Muscle of leg (tissue), 11 donors: ENCODE measurements around the gene SHISA9. TPM values are rescaled to one million over a fixed set of nuclear protein-coding genes. Genes with fewer than 3 reads are reported as not detected.

Experiments
- DNase-seq: peaks from one replicate; pipeline ENCODE4 v3.0.0; 2013
- H3K27ac ChIP-seq: one replicate; pipeline ENCODE4 v1.5.1; 2013; ENCODE audit warnings: mild to moderate bottlenecking, low read length, control low read depth
- H3K27me3 ChIP-seq: one replicate; pipeline ENCODE4 v1.6.1; 2013; ENCODE audit warnings: low read length; ENCODE audit not compliant: control insufficient read depth, insufficient read depth
- H3K36me3 ChIP-seq: one replicate; pipeline ENCODE4 v1.6.1; 2013; ENCODE audit warnings: low read length; ENCODE audit not compliant: control insufficient read depth, insufficient read depth
- H3K4me1 ChIP-seq: one replicate; pipeline ENCODE4 v1.6.1; 2013; ENCODE audit warnings: low read length; ENCODE audit not compliant: control insufficient read depth, insufficient read depth
- H3K4me3 ChIP-seq: one replicate; pipeline ENCODE4 v1.5.1; 2013; ENCODE audit warnings: low read length, control low read depth
- H3K9me3 ChIP-seq: replicated peaks from 2 replicates; pipeline ENCODE4 v1.6.1; 2013; ENCODE audit warnings: low read depth, low read length; ENCODE audit not compliant: control insufficient read depth
- WGBS: methylation state at CpG from one replicate; pipeline ENCODE4 v1.1.5; 2013; ENCODE audit warnings: missing lambda C conversion rate; ENCODE audit not compliant: insufficient coverage; 5-methylcytosine and 5-hydroxymethylcytosine counted together
- polyA plus RNA-seq, 8 donors: library from polyadenylated mRNA; unstranded; fragments of 120-200 nt; gene quantifications; one replicate each; pipeline versions ENCODE4 v1.2.1 to v1.2.3, GENCODE V29; 2013; ENCODE audit warnings: inconsistent platforms in 1 of 8, low replicate concordance in 1 of 8; ENCODE audit not compliant: insufficient read length in 8 of 8, insufficient read depth in 1 of 8
- total RNA-seq: library from RNA; stranded (reverse); fragments of 120-200 nt; gene quantifications from one replicate; pipeline ENCODE4 v1.2.4, GENCODE V29; 2013

The SHISA9 gene
- total and polyA plus RNA-seq, 9 donors = 0.04 to 0.31 (median 0.14) TPM

- peaks cover 4% of the 10 kb centered on the region for H3K9me3 ChIP-seq
- DNase-seq = no peak
- no CpG with 5 or more reads among the region's 2 CpGs for WGBS
- no peaks in the 10 kb centered on the region for H3K27me3 ChIP-seq
- H3K27ac ChIP-seq = no peak overlapping the region
- H3K36me3 ChIP-seq = no peaks in the 10 kb centered on the region
- no peaks in the 10 kb centered on the region for H3K4me1 ChIP-seq
- no peak overlapping the region for H3K4me3 ChIP-seq
Observed at GRCh38 chr16:12874186-12874585, 27.2 kb upstream of the SHISA9 start.

GRCh38 chr16:12876778-12877177 is 24.6 kb upstream of the SHISA9 start:
- no peaks in the 10 kb centered on the region for H3K27me3 ChIP-seq

GRCh38 chr16:12878973-12879372 is 22.4 kb upstream of the SHISA9 start:
- 51% methylated on average over 3 of the region's 4 CpGs for WGBS
- Histone ChIP-seq H3K4me1 (no peaks in the 10 kb centered on the region), H3K27ac (no peak overlapping the region), H3K9me3 (no peaks in the 10 kb centered on the region), H3K27me3 (no peaks in the 10 kb centered on the region), H3K36me3 (no peaks in the 10 kb centered on the region), H3K4me3 (no peak overlapping the region)
- DNase-seq = no peak

More at GRCh38 chr16:12876778-12877177, 24.6 kb upstream of the SHISA9 start:
- H3K4me1 ChIP-seq = no peaks in the 10 kb centered on the region
- H3K27ac ChIP-seq = no peak overlapping the region
- no peak overlapping the region for H3K4me3 ChIP-seq
- DNase-seq = no peak
- H3K9me3 ChIP-seq = no peaks in the 10 kb centered on the region
- no CpG with 5 or more reads among the region's 5 CpGs for WGBS
- no peaks in the 10 kb centered on the region for H3K36me3 ChIP-seq

GRCh38 chr16:12879812-12880211 is 21.6 kb upstream of the SHISA9 start:
- WGBS = no CpG with 5 or more reads among the region's 2 CpGs
- no peaks in the 10 kb centered on the region for H3K36me3 ChIP-seq
- H3K27me3 ChIP-seq = no peaks in the 10 kb centered on the region
- H3K27ac ChIP-seq = no peak overlapping the region
- no peak overlapping the region for H3K4me3 ChIP-seq
- H3K9me3 ChIP-seq = no peaks in the 10 kb centered on the region
- H3K4me1 ChIP-seq = no peaks in the 10 kb centered on the region
- DNase-seq = no peak

GRCh38 chr16:12881182-12881581 is 20.2 kb upstream of the SHISA9 start:
- Histone ChIP-seq H3K27ac (no peak overlapping the region), H3K4me1 (no peaks in the 10 kb centered on the region), H3K36me3 (no peaks in the 10 kb centered on the region), H3K27me3 (no peaks in the 10 kb centered on the region), H3K4me3 (no peak overlapping the region), H3K9me3 (no peaks in the 10 kb centered on the region)
- no CpG with 5 or more reads among the region's 3 CpGs for WGBS
- no peak for DNase-seq

- no peaks in the 10 kb centered on the region for H3K4me1 ChIP-seq
- no peaks in the 10 kb centered on the region for H3K27me3 ChIP-seq
- no CpG with 5 or more reads among the region's 1 CpG for WGBS
- no peaks in the 10 kb centered on the region for H3K9me3 ChIP-seq
- H3K27ac ChIP-seq = no peak overlapping the region
- no peak overlapping the region for H3K4me3 ChIP-seq
- H3K36me3 ChIP-seq = no peaks in the 10 kb centered on the region
- no peak for DNase-seq
Observed at GRCh38 chr16:12881740-12882139, 19.7 kb upstream of the SHISA9 start.

- H3K27ac ChIP-seq = no peak overlapping the region
Observed at GRCh38 chr16:12885742-12886141, 15.7 kb upstream of the SHISA9 start.

GRCh38 chr16:12891836-12892235 is 9.6 kb upstream of the SHISA9 start:
- no peaks in the 10 kb centered on the region for H3K4me1 ChIP-seq
- H3K27ac ChIP-seq = no peak overlapping the region
- no peak overlapping the region for H3K4me3 ChIP-seq
- no peaks in the 10 kb centered on the region for H3K27me3 ChIP-seq
- no peak for DNase-seq
- WGBS = 74% methylated on average over 4 of the region's 5 CpGs
- H3K9me3 ChIP-seq = no peaks in the 10 kb centered on the region
- H3K36me3 ChIP-seq = no peaks in the 10 kb centered on the region

More at GRCh38 chr16:12885742-12886141, 15.7 kb upstream of the SHISA9 start:
- 37% methylated on average over 3 of the region's 5 CpGs for WGBS
- Histone ChIP-seq H3K4me3 (no peak overlapping the region), H3K27me3 (no peaks in the 10 kb centered on the region), H3K4me1 (no peaks in the 10 kb centered on the region), H3K36me3 (no peaks in the 10 kb centered on the region), H3K9me3 (no peaks in the 10 kb centered on the region)
- DNase-seq = no peak

- Histone ChIP-seq H3K27ac (no peak overlapping the region), H3K9me3 (no peaks in the 10 kb centered on the region), H3K27me3 (no peaks in the 10 kb centered on the region), H3K4me3 (no peak overlapping the region), H3K4me1 (no peaks in the 10 kb centered on the region), H3K36me3 (no peaks in the 10 kb centered on the region)
- WGBS = 82% methylated on average over 7 of the region's 8 CpGs
- DNase-seq = no peak
Observed at GRCh38 chr16:12893050-12893750, 8.2 kb upstream of the SHISA9 start.

GRCh38 chr16:12896562-12896961 is 4.8 kb upstream of the SHISA9 start:
- Histone ChIP-seq H3K9me3 (no peaks in the 10 kb centered on the region), H3K4me1 (no peaks in the 10 kb centered on the region), H3K4me3 (no peak overlapping the region), H3K27ac (no peak overlapping the region), H3K36me3 (no peaks in the 10 kb centered on the region), H3K27me3 (peaks cover 30% of the 10 kb centered on the region)
- 0% methylated on average over 1 of the region's 4 CpGs for WGBS
- no peak for DNase-seq

GRCh38 chr16:12898551-12898950 is 2.8 kb upstream of the SHISA9 start:
- WGBS = 40% methylated on average over 1 of the region's 3 CpGs
- peaks cover 4% of the 10 kb centered on the region for H3K4me1 ChIP-seq
- no peak overlapping the region for H3K27ac ChIP-seq
- H3K36me3 ChIP-seq = no peaks in the 10 kb centered on the region
- H3K9me3 ChIP-seq = no peaks in the 10 kb centered on the region
- DNase-seq = no peak
- no peak overlapping the region for H3K4me3 ChIP-seq
- H3K27me3 ChIP-seq = peaks cover 46% of the 10 kb centered on the region
